ENCODE data around the gene SLC27A3. TPM values are rescaled to one million over a fixed set of nuclear protein-coding genes. Genes with fewer than 3 reads are reported as not detected.

Gene SLC27A3
- polyA plus RNA-seq, 1 donor from 2014 or later = 30.6 TPM

DNA sequence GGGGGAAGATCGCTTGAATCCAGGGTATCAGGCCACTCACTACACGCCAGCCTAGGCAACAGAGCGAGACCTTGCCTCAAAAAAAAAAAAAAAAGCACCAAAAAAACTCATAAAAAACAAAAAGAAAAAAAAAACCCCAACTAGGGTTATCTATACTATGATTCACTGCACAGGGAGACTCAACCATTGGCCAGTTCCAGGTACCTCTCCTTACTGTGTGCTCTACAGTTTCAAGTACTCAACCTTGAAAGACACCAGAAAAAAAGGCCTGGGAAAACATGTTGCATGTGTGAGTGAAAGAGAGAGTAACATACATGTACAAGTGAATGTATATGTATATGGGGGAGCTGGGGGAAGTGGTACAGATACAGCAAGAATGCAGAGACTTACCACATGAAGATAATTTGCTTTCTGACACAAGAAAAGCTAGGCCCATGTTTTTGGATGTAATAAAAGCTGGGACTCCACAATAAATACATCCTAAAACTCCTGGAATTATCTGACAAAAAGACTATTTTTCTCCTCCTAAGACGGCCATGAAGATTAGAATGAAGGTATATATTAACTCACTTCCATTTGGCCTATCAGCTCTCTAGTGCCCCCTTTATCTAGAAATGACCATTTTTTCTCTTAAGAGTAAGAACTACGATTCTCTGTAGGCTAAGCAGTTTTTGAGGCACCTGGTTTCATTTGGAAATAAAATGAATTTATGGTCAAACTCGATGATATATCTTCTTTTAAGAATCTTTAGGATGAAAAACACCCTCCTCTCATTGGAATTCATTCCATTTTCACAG lies 52.2 kb downstream of the SLC27A3 start:
- TF ChIP-seq TAF1 (IDR thresholded peaks at IDR 0.05; ENCODE audit: low read depth) (no peak), RAD21 (conservative IDR thresholded peaks at IDR 0.05) (no peak), POLR2AphosphoS5 (IDR thresholded peaks at IDR 0.05) (no peak), SMC3 (conservative IDR thresholded peaks at IDR 0.05; ENCODE audit: poor library complexity) (no peak), MXI1 (conservative IDR thresholded peaks at IDR 0.05; ENCODE audit: poor library complexity, severe bottlenecking) (no peak)
- TF ChIP-seq, protein P1, sequence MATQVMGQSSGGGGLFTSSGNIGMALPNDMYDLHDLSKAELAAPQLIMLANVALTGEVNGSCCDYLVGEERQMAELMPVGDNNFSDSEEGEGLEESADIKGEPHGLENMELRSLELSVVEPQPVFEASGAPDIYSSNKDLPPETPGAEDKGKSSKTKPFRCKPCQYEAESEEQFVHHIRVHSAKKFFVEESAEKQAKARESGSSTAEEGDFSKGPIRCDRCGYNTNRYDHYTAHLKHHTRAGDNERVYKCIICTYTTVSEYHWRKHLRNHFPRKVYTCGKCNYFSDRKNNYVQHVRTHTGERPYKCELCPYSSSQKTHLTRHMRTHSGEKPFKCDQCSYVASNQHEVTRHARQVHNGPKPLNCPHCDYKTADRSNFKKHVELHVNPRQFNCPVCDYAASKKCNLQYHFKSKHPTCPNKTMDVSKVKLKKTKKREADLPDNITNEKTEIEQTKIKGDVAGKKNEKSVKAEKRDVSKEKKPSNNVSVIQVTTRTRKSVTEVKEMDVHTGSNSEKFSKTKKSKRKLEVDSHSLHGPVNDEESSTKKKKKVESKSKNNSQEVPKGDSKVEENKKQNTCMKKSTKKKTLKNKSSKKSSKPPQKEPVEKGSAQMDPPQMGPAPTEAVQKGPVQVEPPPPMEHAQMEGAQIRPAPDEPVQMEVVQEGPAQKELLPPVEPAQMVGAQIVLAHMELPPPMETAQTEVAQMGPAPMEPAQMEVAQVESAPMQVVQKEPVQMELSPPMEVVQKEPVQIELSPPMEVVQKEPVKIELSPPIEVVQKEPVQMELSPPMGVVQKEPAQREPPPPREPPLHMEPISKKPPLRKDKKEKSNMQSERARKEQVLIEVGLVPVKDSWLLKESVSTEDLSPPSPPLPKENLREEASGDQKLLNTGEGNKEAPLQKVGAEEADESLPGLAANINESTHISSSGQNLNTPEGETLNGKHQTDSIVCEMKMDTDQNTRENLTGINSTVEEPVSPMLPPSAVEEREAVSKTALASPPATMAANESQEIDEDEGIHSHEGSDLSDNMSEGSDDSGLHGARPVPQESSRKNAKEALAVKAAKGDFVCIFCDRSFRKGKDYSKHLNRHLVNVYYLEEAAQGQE (IDR thresholded peaks at IDR 0.05; ENCODE audit: borderline replicate concordance) = no peak
- TF ChIP-seq, protein P2, sequence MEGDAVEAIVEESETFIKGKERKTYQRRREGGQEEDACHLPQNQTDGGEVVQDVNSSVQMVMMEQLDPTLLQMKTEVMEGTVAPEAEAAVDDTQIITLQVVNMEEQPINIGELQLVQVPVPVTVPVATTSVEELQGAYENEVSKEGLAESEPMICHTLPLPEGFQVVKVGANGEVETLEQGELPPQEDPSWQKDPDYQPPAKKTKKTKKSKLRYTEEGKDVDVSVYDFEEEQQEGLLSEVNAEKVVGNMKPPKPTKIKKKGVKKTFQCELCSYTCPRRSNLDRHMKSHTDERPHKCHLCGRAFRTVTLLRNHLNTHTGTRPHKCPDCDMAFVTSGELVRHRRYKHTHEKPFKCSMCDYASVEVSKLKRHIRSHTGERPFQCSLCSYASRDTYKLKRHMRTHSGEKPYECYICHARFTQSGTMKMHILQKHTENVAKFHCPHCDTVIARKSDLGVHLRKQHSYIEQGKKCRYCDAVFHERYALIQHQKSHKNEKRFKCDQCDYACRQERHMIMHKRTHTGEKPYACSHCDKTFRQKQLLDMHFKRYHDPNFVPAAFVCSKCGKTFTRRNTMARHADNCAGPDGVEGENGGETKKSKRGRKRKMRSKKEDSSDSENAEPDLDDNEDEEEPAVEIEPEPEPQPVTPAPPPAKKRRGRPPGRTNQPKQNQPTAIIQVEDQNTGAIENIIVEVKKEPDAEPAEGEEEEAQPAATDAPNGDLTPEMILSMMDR (IDR thresholded peaks at IDR 0.05; ENCODE audit: poor library complexity, severe bottlenecking) = no peak
- H3K9me3 ChIP-seq (ENCODE audit: low read length) = no peaks in the 10 kb centered on the region
- no peaks in the 10 kb centered on the region for H3K36me3 ChIP-seq (ENCODE audit: insufficient read depth, low read length)
- no peak overlapping the region for H3K27ac ChIP-seq (ENCODE audit: low read length)
- H3K79me2 ChIP-seq (replicated peaks; ENCODE audit: insufficient read depth, low read length) = no peaks in the 10 kb centered on the region
- no peak overlapping the region for H3K4me2 ChIP-seq (ENCODE audit: low read length)
- no peaks in the 10 kb centered on the region for H3K9me2 ChIP-seq (ENCODE audit: insufficient read depth, low read length)
- H4K20me1 ChIP-seq (ENCODE audit: insufficient read depth) = no peaks in the 10 kb centered on the region
- no peak overlapping the region for H3K4me3 ChIP-seq (ENCODE audit: low read length)
- no peaks in the 10 kb centered on the region for H3K27me3 ChIP-seq (ENCODE audit: insufficient read depth, low read depth, low read length)
- H3F3A ChIP-seq (ENCODE audit: insufficient read depth, low read length, poor library complexity, severe bottlenecking) = no peaks in the 10 kb centered on the region
- no peak overlapping the region for H2AFZ ChIP-seq (ENCODE audit: low read depth, low read length)
- H3K9ac ChIP-seq (ENCODE audit: low read length) = no peak overlapping the region

Small RNA genes within 50 kb of the gene (small RNA-seq; reads per million reads assigned to genes)
- gene RF00019 = 0 to 1.2 (median 0) reads per million in 3 experiments

Other genes starting within 250 kb of the SLC27A3 start
- not detected in 2 replicates for gene S100A6, start 239.4 kb upstream of the SLC27A3 start, polyA plus RNA-seq
- gene S100A5, start 234.5 kb upstream of the SLC27A3 start, polyA plus RNA-seq = not detected in 2 replicates
- gene S100A4, start 229.6 kb upstream of the SLC27A3 start, polyA plus RNA-seq = not detected in 2 replicates
- gene S100A3, start 226.1 kb upstream of the SLC27A3 start, polyA plus RNA-seq = not detected in 2 replicates
- not detected in 2 replicates for gene S100A2, start 209.6 kb upstream of the SLC27A3 start, polyA plus RNA-seq
- gene S100A16, start 162.3 kb upstream of the SLC27A3 start, polyA plus RNA-seq = not detected in 2 replicates
- gene S100A14, start 159.1 kb upstream of the SLC27A3 start, polyA plus RNA-seq = not detected in 2 replicates
- 2.0 and 2.1 TPM in 2 replicates for gene S100A13, start 147.9 kb upstream of the SLC27A3 start, polyA plus RNA-seq
- gene S100A1, start 147.0 kb upstream of the SLC27A3 start, polyA plus RNA-seq = not detected in 2 replicates
- gene CHTOP, start 141.3 kb upstream of the SLC27A3 start, polyA plus RNA-seq = 159 and 168 TPM in 2 replicates
- 86.2 and 100.0 TPM in 2 replicates for gene SNAPIN, start 116.7 kb upstream of the SLC27A3 start, polyA plus RNA-seq
- 383 and 410 TPM in 2 replicates for gene ILF2, start 104.4 kb upstream of the SLC27A3 start, polyA plus RNA-seq
- gene NPR1, start 96.7 kb upstream of the SLC27A3 start, polyA plus RNA-seq = 0.18 and 0.45 TPM in 2 replicates
- gene INTS3, start 47.4 kb upstream of the SLC27A3 start, polyA plus RNA-seq = 29.9 and 31.0 TPM in 2 replicates
- gene GATAD2B, start 147.6 kb downstream of the SLC27A3 start, polyA plus RNA-seq = 12.0 and 12.8 TPM in 2 replicates
- 25.3 and 30.9 TPM in 2 replicates for gene DENND4B, start 171.3 kb downstream of the SLC27A3 start, polyA plus RNA-seq
- gene CRTC2, start 183.2 kb downstream of the SLC27A3 start, polyA plus RNA-seq = 12.1 and 14.0 TPM in 2 replicates
- gene SLC39A1, start 188.1 kb downstream of the SLC27A3 start, polyA plus RNA-seq = 35.2 and 39.9 TPM in 2 replicates
- gene CREB3L4, start 192.5 kb downstream of the SLC27A3 start, polyA plus RNA-seq = 12.4 and 18.0 TPM in 2 replicates
- gene JTB, start 202.3 kb downstream of the SLC27A3 start, polyA plus RNA-seq = 257 and 265 TPM in 2 replicates
- 0.53 TPM in 1 of 2 replicates, not detected in the other for gene RAB13, start 210.9 kb downstream of the SLC27A3 start, polyA plus RNA-seq
- 2,047 and 2,235 TPM in 2 replicates for gene RPS27, start 215.4 kb downstream of the SLC27A3 start, polyA plus RNA-seq

All from neural cell (in vitro differentiated cells).